ENCODE data around the gene CAPN1.

GRCh38 chr11:65132238-65132987, 49.3 kb upstream of the CAPN1 start:
- no peak for TF ChIP-seq U2AF2 (optimal IDR thresholded peaks at IDR 0.05; ENCODE audit: low read depth, low read length)
- TF ChIP-seq ATF1 (CRISPR knock-in tag; IDR thresholded peaks at IDR 0.05), result no peak
- no peak for TF ChIP-seq ATF1 (tag; IDR thresholded peaks at IDR 0.05)
- no peak for TF ChIP-seq CTCF (IDR thresholded peaks at IDR 0.05 in 2 of 3, conservative IDR thresholded peaks at IDR 0.05 in 1 of 3; ENCODE audit: insufficient read depth in 2 of 3, low read depth in 1 of 3, low read length in 3 of 3)

All from K562 (cell line).